H1 (cell line): ENCODE measurements around the gene CDKN2C. TPM values are rescaled to one million over a fixed set of nuclear protein-coding genes. Genes with fewer than 3 reads are reported as not detected.
A peak's percentile ranks its signal among the peaks of the same experiment; 100 is the strongest.

Experiments
- CTCF ChIA-PET: fragments of 300-600 bp; sonication (Branson Sonifier 250); formaldehyde crosslinking; loops from one replicate; lab custom pipeline; 2021; ENCODE audit not compliant: partially characterized antibody; lab: Charles Lee
- POLR2A ChIA-PET: fragments of 300-600 bp; sonication (Branson Sonifier 250); formaldehyde crosslinking; loops from one replicate; lab custom pipeline; 2021; ENCODE audit warnings: inconsistent platforms; ENCODE audit not compliant: partially characterized antibody; lab: Charles Lee
- DNase-seq, 2 experiments: peaks; one replicate each; pipeline versions ENCODE4 v3.0.0 to v3.0.0-alpha.2; 2010 to 2022; ENCODE audit warnings: low spot score in 2 of 2, low read depth in 1 of 2, mixed read lengths in 1 of 2
- FAIRE-seq: peaks from 2 replicates; lab custom pipeline; 2011; peaks lifted over from hg19 to GRCh38; lab: Jason Lieb, UNC
- H2AFZ ChIP-seq: 2 replicates; pipeline ENCODE4 v1.8.1; 2012; ENCODE audit warnings: low read length, inconsistent platforms
- H2AK5ac ChIP-seq: 2 replicates; pipeline ENCODE4 v1.6.1; 2013; ENCODE audit warnings: low read depth, low read length
- H2BK120ac ChIP-seq: replicated peaks from 2 replicates; pipeline ENCODE3; 2013; ENCODE audit warnings: low read depth, low read length, inconsistent platforms
- H2BK12ac ChIP-seq: 2 replicates; pipeline ENCODE4 v1.6.1; 2013; ENCODE audit warnings: low read depth, low read length
- H2BK15ac ChIP-seq: 2 replicates; pipeline ENCODE4 v1.6.1; 2013; ENCODE audit warnings: low read length
- H2BK20ac ChIP-seq: 2 replicates; pipeline ENCODE4 v1.6.1; 2013; ENCODE audit warnings: low read length
- H2BK5ac ChIP-seq: 2 replicates; pipeline ENCODE4 v1.6.1; 2013; ENCODE audit warnings: low read depth, low read length
- H3K14ac ChIP-seq: 2 replicates; pipeline ENCODE4 v1.6.1; 2013; ENCODE audit warnings: inconsistent platforms; ENCODE audit not compliant: insufficient read length
- H3K18ac ChIP-seq: 2 replicates; pipeline ENCODE4 v1.6.1; 2013; ENCODE audit warnings: low read length; ENCODE audit errors: extremely low read depth
- H3K23ac ChIP-seq: 2 replicates; pipeline ENCODE4 v1.6.1; 2013; ENCODE audit warnings: inconsistent platforms; ENCODE audit not compliant: insufficient read length
- H3K23me2 ChIP-seq: 2 replicates; pipeline ENCODE4 v1.6.1; 2013; ENCODE audit warnings: low read depth, low read length
- H3K27ac ChIP-seq: 2 replicates; pipeline ENCODE4 v1.6.1; 2011; ENCODE audit warnings: low read depth, low read length, inconsistent platforms
- H3K27me3 ChIP-seq, 4 experiments: replicated peaks in 1 of 4; 1 replicate in 1 of 4; 2 replicates in 3 of 4; pipeline versions ENCODE4 v1.6.1 to v1.8.1; 2011 to 2013; ENCODE audit warnings: low read length in 3 of 4, mild to moderate bottlenecking in 3 of 4, inconsistent platforms in 2 of 4, mixed read lengths in 2 of 4, moderate library complexity in 1 of 4; ENCODE audit not compliant: control insufficient read depth in 3 of 4, insufficient read depth in 3 of 4; ENCODE audit errors: extremely low read depth in 1 of 4
- H3K36me3 ChIP-seq, 4 experiments: 2 replicates each; pipeline versions ENCODE4 v1.6.1 to v1.8.1; 2011 to 2013; ENCODE audit warnings: mild to moderate bottlenecking in 4 of 4, low read length in 3 of 4, moderate library complexity in 2 of 4, control low read depth in 1 of 4, inconsistent platforms in 1 of 4; ENCODE audit not compliant: insufficient read depth in 4 of 4, control insufficient read depth in 2 of 4
- H3K4ac ChIP-seq: replicated peaks from 2 replicates; pipeline ENCODE3; 2013; ENCODE audit warnings: low read length, low read depth, mixed read lengths, inconsistent platforms; ENCODE audit not compliant: insufficient read length
- H3K4me1 ChIP-seq, 4 experiments: replicated peaks in 1 of 4; 1 replicate in 1 of 4; 2 replicates in 3 of 4; pipeline versions ENCODE4 v1.6.1 to v1.8.1; 2011 to 2013; ENCODE audit warnings: low read length in 3 of 4, inconsistent platforms in 2 of 4, mixed read lengths in 1 of 4; ENCODE audit not compliant: insufficient read depth in 4 of 4, control insufficient read depth in 3 of 4
- H3K4me2 ChIP-seq, 2 experiments: 2 replicates each; pipeline versions ENCODE4 v1.6.1 to v1.8.1; 2011 to 2013; ENCODE audit warnings: low read depth in 2 of 2, low read length in 2 of 2, control low read depth in 1 of 2, inconsistent platforms in 1 of 2, mild to moderate bottlenecking in 1 of 2; ENCODE audit not compliant: insufficient read depth in 1 of 2
- H3K4me3 ChIP-seq, 4 experiments: fragments of 200-600, 300-600 bp in 1 of 4; sonication (generic), shearing (Covaris generic), sonication (Bioruptor Twin) in 1 of 4; 2 replicates each; pipeline versions ENCODE4 v1.5.1 to v1.8.1; 2011 to 2016; ENCODE audit warnings: low read length in 4 of 4, low read depth in 3 of 4, control low read depth in 2 of 4, inconsistent platforms in 2 of 4, mild to moderate bottlenecking in 2 of 4, mixed read lengths in 1 of 4, moderate library complexity in 1 of 4; ENCODE audit not compliant: insufficient read depth in 2 of 4; ENCODE audit errors: extremely low read depth in 1 of 4
- H3K56ac ChIP-seq: replicated peaks from 2 replicates; pipeline ENCODE3; 2013; ENCODE audit warnings: low read depth, mild to moderate bottlenecking, mixed read lengths, low read length, inconsistent platforms; ENCODE audit not compliant: insufficient read length
- H3K79me1 ChIP-seq: 2 replicates; pipeline ENCODE4 v1.6.1; 2013; ENCODE audit warnings: low read depth, low read length, control low read depth
- H3K79me2 ChIP-seq, 2 experiments: 2 replicates each; pipeline versions ENCODE4 v1.6.1 to v1.8.1; 2012 to 2013; ENCODE audit warnings: low read length in 2 of 2, mild to moderate bottlenecking in 2 of 2, inconsistent platforms in 1 of 2; ENCODE audit not compliant: insufficient read depth in 2 of 2, control insufficient read depth in 1 of 2
- H3K9ac ChIP-seq, 4 experiments: replicated peaks in 1 of 4; 1 replicate in 1 of 4; 2 replicates in 3 of 4; pipeline versions ENCODE4 v1.6.1 to v1.8.1; 2011 to 2013; ENCODE audit warnings: low read depth in 3 of 4, low read length in 3 of 4, control low read depth in 2 of 4, mild to moderate bottlenecking in 2 of 4, moderate library complexity in 2 of 4, inconsistent platforms in 1 of 4; ENCODE audit errors: extremely low read depth in 1 of 4
- H3K9me3 ChIP-seq, 2 experiments: 2 replicates each; pipeline versions ENCODE4 v1.6.1 to v1.8.1; 2012 to 2013; ENCODE audit warnings: mild to moderate bottlenecking in 2 of 2, moderate library complexity in 2 of 2, control low read depth in 1 of 2, inconsistent platforms in 1 of 2, low read depth in 1 of 2, low read length in 1 of 2, mixed read lengths in 1 of 2; ENCODE audit not compliant: insufficient read depth in 2 of 2
- H4K20me1 ChIP-seq, 2 experiments: replicated peaks in 1 of 2; 2 replicates each; pipeline versions ENCODE3 to v1.8.1; 2011 to 2013; ENCODE audit warnings: inconsistent platforms in 2 of 2, low read length in 2 of 2, mild to moderate bottlenecking in 1 of 2; ENCODE audit not compliant: insufficient read depth in 2 of 2, control insufficient read depth in 1 of 2
- H4K5ac ChIP-seq: 2 replicates; pipeline ENCODE4 v1.6.1; 2013; ENCODE audit warnings: low read length, low read depth, mixed read lengths, inconsistent platforms; ENCODE audit not compliant: insufficient read length
- H4K8ac ChIP-seq: 2 replicates; pipeline ENCODE4 v1.8.0; 2013; ENCODE audit warnings: mild to moderate bottlenecking, moderate library complexity, low read length, inconsistent platforms; ENCODE audit not compliant: insufficient read depth; ENCODE audit errors: extremely low read depth
- H4K91ac ChIP-seq: replicated peaks from 2 replicates; pipeline ENCODE3; 2013; ENCODE audit warnings: low read length, mixed read lengths, inconsistent platforms; ENCODE audit not compliant: insufficient read length
- EP300 ChIP-seq, 2 experiments: IDR thresholded peaks; 1 replicate in 1 of 2; 2 replicates in 1 of 2; pipeline ENCODE4 v1.6.1; 2011 to 2012; ENCODE audit warnings: low read depth in 2 of 2, low read length in 2 of 2, mild to moderate bottlenecking in 2 of 2, borderline replicate concordance in 1 of 2, inconsistent platforms in 1 of 2, moderate library complexity in 1 of 2
- EZH2 ChIP-seq: fragments of 200-600 bp; sonication (generic); IDR thresholded peaks from 2 replicates; pipeline ENCODE4 v1.7.1; 2012; ENCODE audit warnings: low read depth, mild to moderate bottlenecking, moderate library complexity, low read length, inconsistent platforms; ENCODE audit not compliant: severe bottlenecking
- POLR2A ChIP-seq, 2 experiments: IDR thresholded peaks; 1 replicate in 1 of 2; 2 replicates in 1 of 2; pipeline ENCODE4 v1.6.1; 2011; ENCODE audit warnings: low read depth in 2 of 2, low read length in 2 of 2, mild to moderate bottlenecking in 2 of 2; ENCODE audit errors: control extremely low read depth in 1 of 2
- POLR2AphosphoS5 ChIP-seq: IDR thresholded peaks from 2 replicates; pipeline ENCODE4 v1.6.1; 2011; ENCODE audit warnings: low read depth, low read length
- RNF2 ChIP-seq: fragments of 200-900, 300-1000 bp; sonication (generic); IDR thresholded peaks from 2 replicates; pipeline ENCODE4 v1.7.1; 2016; ENCODE audit warnings: borderline replicate concordance, low read depth, mild to moderate bottlenecking, antibody characterized with exemption, low read length; ENCODE audit not compliant: poor library complexity, severe bottlenecking; ENCODE audit errors: missing control alignments
- SAP30 ChIP-seq: fragments of 300-600 bp; sonication (generic); IDR thresholded peaks from 2 replicates; pipeline ENCODE4 v1.7.1; 2012; ENCODE audit warnings: low read length, moderate library complexity, mild to moderate bottlenecking, inconsistent platforms; ENCODE audit not compliant: insufficient read depth, insufficient replicate concordance
- SIN3A ChIP-seq, 2 experiments: IDR thresholded peaks in 1 of 2; conservative IDR thresholded peaks in 1 of 2; 2 replicates each; pipeline ENCODE4 v1.6.1; 2011 to 2012; ENCODE audit warnings: low read length in 2 of 2, improper control_type of control experiment in 1 of 2, low read depth in 1 of 2, mild to moderate bottlenecking in 1 of 2
- WGBS, 2 experiments: shearing (Covaris generic) in 1 of 2; methylation state at CpG; one replicate each; pipeline versions ENCODE4 v1.1.6 to v1.1.7; 2013 to 2015; ENCODE audit warnings: low lambda C conversion rate in 2 of 2, mixed read lengths in 2 of 2, inconsistent platforms in 1 of 2, low coverage in 1 of 2, missing lambda C conversion rate in 1 of 2; ENCODE audit not compliant: insufficient replicate concordance in 2 of 2, insufficient coverage in 1 of 2, insufficient read length in 1 of 2; ENCODE audit errors: extremely low coverage in 1 of 2, missing lambda C conversion rate in 1 of 2; 5-methylcytosine and 5-hydroxymethylcytosine counted together
- long read RNA-seq, 2 experiments: library from RNA in 1 of 2; library from capped mRNA in 1 of 2; stranded (forward); transcript quantifications; one replicate each; pipeline ENCODE4 v2.0.0, GENCODE V29; 2021; ENCODE audit warnings: inconsistent platforms in 1 of 2
- polyA minus RNA-seq, 3 experiments: library from RNA; depleted of rRNA, polyadenylated mRNA; stranded (reverse); fragments of >200 nt; gene quantifications; 1 replicate in 2 of 3; 2 replicates in 1 of 3; pipeline ENCODE4 v1.2.3, GENCODE V29; 2011
- polyA plus RNA-seq, 7 experiments: library from polyadenylated mRNA; depleted of rRNA in 3 of 7; stranded (reverse) in 5 of 7; unstranded in 2 of 7; fragments of >200 nt in 5 of 7; fragments of 200-250 nt in 2 of 7; gene quantifications; 1 replicate in 5 of 7; 2 replicates in 1 of 7; 4 replicates in 1 of 7; pipeline versions ENCODE4 v1.2.1 to v1.2.3, GENCODE V29; 2011 to 2013; ENCODE audit warnings: missing spikeins in 2 of 7, mixed read lengths in 2 of 7
- total RNA-seq: library from RNA; stranded (reverse); fragmentation: NEBNext Ultra II Directional; extraction: Animal tissue kit (Norgen Biotek cat#: 25700); gene quantifications from 2 replicates; pipeline ENCODE4 v1.2.1, GENCODE V29; 2021

The CDKN2C gene
- total RNA-seq (not detected in 2 replicates), polyA plus RNA-seq (2011; rRNA removed) (0.05 TPM in 1 of 2 replicates, not detected in the other), polyA minus RNA-seq (2011; rRNA and poly(A)+ RNA removed) (not detected in 2 replicates)
- not detected for polyA plus RNA-seq (2011; cell fraction: cytosol; rRNA removed)
- polyA plus RNA-seq (2011; cell fraction: nucleus; rRNA removed) = 0.06 TPM
- not detected in 4 replicates for polyA plus RNA-seq (2012, experiment 1 of 2)
- polyA plus RNA-seq (2012, experiment 2 of 2) = not detected
- not detected for polyA plus RNA-seq (2013, experiment 1 of 2)
- polyA plus RNA-seq (2013, experiment 2 of 2) = not detected
- polyA minus RNA-seq (2011; cell fraction: cytosol; rRNA and poly(A)+ RNA removed) = 0.81 TPM
- polyA minus RNA-seq (2011; cell fraction: nucleus; rRNA and poly(A)+ RNA removed) = 0.50 TPM
- long read RNA-seq, experiment 1 = 0 reads
- long read RNA-seq, experiment 2 = 0 reads

- Histone ChIP-seq H2AFZ (peak within 1 kb of the TSS; percentile 60; the same call in 1 of the 2 replicates), H4K5ac (no peak within 1 kb of the TSS), H3K27ac (no peak within 1 kb of the TSS), H3K23ac (no peak within 1 kb of the TSS), H3K79me2 (no peaks in the 10 kb centered on the region), H4K91ac (no peak within 1 kb of the TSS), H2BK12ac (no peak within 1 kb of the TSS), H3K4ac (no peak within 1 kb of the TSS), H3K14ac (no peak within 1 kb of the TSS), H3K56ac (no peak within 1 kb of the TSS), H3K4me1 (peaks cover 6 to 12% (median 9%) of the 10 kb centered on the region in 4 experiments), H3K79me1 (no peaks in the 10 kb centered on the region), H3K36me3 (no peaks in the 10 kb centered on the region; a peak in 1 of 8 replicates), H2BK120ac (no peak within 1 kb of the TSS), H2BK20ac (no peak within 1 kb of the TSS), H3K4me3 (peak within 1 kb of the TSS; percentile 47 to 66 (median 53)), H4K8ac (peak within 1 kb of the TSS; percentile 15; the same call in 1 of the 2 replicates), H4K20me1 (peaks cover 7 to 16% of the 10 kb centered on the region in 2 experiments), H3K4me2 (peak within 1 kb of the TSS; percentile 97 to 99), H3K27me3 (peaks cover 48 to 87% (median 68%) of the 10 kb centered on the region in 4 experiments), H3K23me2 (peaks cover 10% of the 10 kb centered on the region; the same call in 1 of the 2 replicates), H3K9me3 (no peaks in the 10 kb centered on the region), H2BK5ac (no peak within 1 kb of the TSS), H2BK15ac (no peak within 1 kb of the TSS), H3K18ac (no peak within 1 kb of the TSS), H2AK5ac (no peak within 1 kb of the TSS), H3K9ac (no peak within 1 kb of the TSS)
- ChIA-PET CTCF (interaction anchor here (0.7 to 2.8 kb wide), 8 partner anchors 7 to 361 kb away, joined by 3 to 18 read pairs (median 7); partner anchors contain the start of gene FAF1), POLR2A (interaction anchor here (0.6 to 1.1 kb wide), 4 partner anchors 7 to 10 kb away, joined by 3 to 4 read pairs (median 4); partner anchors contain the start of gene FAF1)
- DNase-seq = peak in 1 of 2 experiments; percentile 66
- FAIRE-seq = no peak
- 3% methylated on average over 44 of the region's 44 CpGs; no CpG with 5 or more reads in 1 of the 2 experiments for WGBS, 2 experiments
- peak; percentile 95 for TF ChIP-seq RNF2
- peak; percentile 97 for TF ChIP-seq EZH2
- TF ChIP-seq POLR2A (IDR thresholded peaks at IDR 0.05; ENCODE audit: control extremely low read depth in 1 of 2, low read depth in 2 of 2, low read length in 2 of 2) = no peak
- no peak for TF ChIP-seq POLR2AphosphoS5
- 0 out of 4 replicates have a peak, but pooled peaks have one; percentile 15 to 25 for TF ChIP-seq SIN3A (conservative IDR thresholded peaks at IDR 0.05 in 1 of 2, IDR thresholded peaks at IDR 0.05 in 1 of 2; ENCODE audit: low read depth in 1 of 2, low read length in 2 of 2)
- TF ChIP-seq SAP30 = peak; percentile 70
- no peak for TF ChIP-seq EP300 (IDR thresholded peaks at IDR 0.05; ENCODE audit: borderline replicate concordance in 1 of 2, low read depth in 2 of 2, low read length in 2 of 2)
Observed at GRCh38 chr1:50969611-50970508, at the start of gene CDKN2C. CDKN2C (plus strand) TSS chr1:50970245; CDS start chr1:50970369, 124 bp downstream.
